Activated CD4-positive, alpha-beta T cell treated with anti-CD3 and anti-CD28 coated beads, Interleukin-2, amount 10 ng/mL, durations not matched to agents 7 days and 5 days (primary cell): Measurements from ENCODE around the gene FGD5. TPM values are rescaled to one million over a fixed set of nuclear protein-coding genes. Genes with fewer than 3 reads are reported as not detected.

Experiments
- CTCF ChIA-PET: fragments of 350-600 bp; sonication (Branson Sonifier 250); formaldehyde crosslinking; loops from one replicate; lab custom pipeline; 2021; ENCODE audit warnings: antibody characterized with exemption; lab: Charles Lee
- POLR2A ChIA-PET: fragments of 350-600 bp; sonication (Branson Sonifier 250); formaldehyde crosslinking; loops from one replicate; lab custom pipeline; 2021; ENCODE audit warnings: antibody characterized with exemption; lab: Charles Lee
- DNase-seq: peaks from one replicate; pipeline ENCODE4 v3.0.0-alpha.2; 2020
- H3K27ac Mint-ChIP-seq: one replicate; pipeline ENCODE4 v1.8.0; 2021; ENCODE audit warnings: mild to moderate bottlenecking, moderate library complexity, mixed read lengths
- H3K27me3 Mint-ChIP-seq: one replicate; pipeline ENCODE4 v1.8.0; 2021; ENCODE audit warnings: mixed read lengths
- H3K36me3 Mint-ChIP-seq: one replicate; pipeline ENCODE4 v1.8.0; 2021; ENCODE audit warnings: low read depth, mixed read lengths
- H3K4me1 Mint-ChIP-seq: one replicate; pipeline ENCODE4 v1.8.0; 2021; ENCODE audit warnings: mixed read lengths
- H3K4me3 Mint-ChIP-seq: one replicate; pipeline ENCODE4 v1.8.0; 2021; ENCODE audit warnings: mild to moderate bottlenecking, moderate library complexity, mixed read lengths
- H3K9me3 Mint-ChIP-seq: one replicate; pipeline ENCODE4 v1.8.0; 2021; ENCODE audit warnings: mixed read lengths
- total RNA-seq, 2 experiments: library from RNA; stranded (reverse); gene quantifications; one replicate each; pipeline ENCODE4 v1.2.3, GENCODE V29; 2021

Gene FGD5
- total RNA-seq, 2 experiments from 2014 or later, result 0.15 to 0.17 TPM

GRCh38 chr3:14811684-14812083, 7.1 kb upstream of the FGD5 start:
- H3K4me3 Mint-ChIP-seq, result no peak overlapping the region
- H3K36me3 Mint-ChIP-seq, result no peaks in the 10 kb centered on the region
- no peaks in the 10 kb centered on the region for H3K9me3 Mint-ChIP-seq
- CTCF ChIA-PET, result interaction anchor here (1.7 kb wide), 1 partner anchor 11 kb away, joined by 3 read pairs; no protein-coding TSS in a partner anchor
- no peak overlapping the region for H3K27ac Mint-ChIP-seq
- POLR2A ChIA-PET, result no interaction called here
- peaks cover 83% of the 10 kb centered on the region for H3K27me3 Mint-ChIP-seq
- DNase-seq, result no peak
- peaks cover 7% of the 10 kb centered on the region for H3K4me1 Mint-ChIP-seq

- CTCF ChIA-PET, result interaction anchor here (1.7 kb wide), 1 partner anchor 11 kb away, joined by 3 read pairs; no protein-coding TSS in a partner anchor
- Mint-ChIP-seq H3K4me1 (peaks cover 3% of the 10 kb centered on the region), H3K36me3 (no peaks in the 10 kb centered on the region), H3K27me3 (peaks cover 78% of the 10 kb centered on the region), H3K4me3 (no peak overlapping the region), H3K9me3 (no peaks in the 10 kb centered on the region), H3K27ac (no peak overlapping the region)
- POLR2A ChIA-PET, result no interaction called here
- no peak for DNase-seq
These were observed 6.5 kb upstream of the FGD5 start for GRCh38 chr3:14812196-14812790.

- CTCF ChIA-PET, result no interaction called here
- no peak overlapping the region for H3K27ac Mint-ChIP-seq
- H3K4me1 Mint-ChIP-seq, result peaks cover 3% of the 10 kb centered on the region
- no peaks in the 10 kb centered on the region for H3K36me3 Mint-ChIP-seq
- no peaks in the 10 kb centered on the region for H3K9me3 Mint-ChIP-seq
- H3K4me3 Mint-ChIP-seq, result no peak overlapping the region
- peaks cover 63% of the 10 kb centered on the region for H3K27me3 Mint-ChIP-seq
- POLR2A ChIA-PET, result no interaction called here
- no peak for DNase-seq
These were observed 4.3 kb upstream of the FGD5 start for GRCh38 chr3:14814411-14814871.

GRCh38 chr3:14816359-14816758, 2.4 kb upstream of the FGD5 start:
- Mint-ChIP-seq H3K9me3 (no peaks in the 10 kb centered on the region), H3K4me1 (no peaks in the 10 kb centered on the region), H3K4me3 (no peak overlapping the region), H3K27me3 (peaks cover 49% of the 10 kb centered on the region), H3K36me3 (no peaks in the 10 kb centered on the region), H3K27ac (no peak overlapping the region)
- POLR2A ChIA-PET, result no interaction called here
- DNase-seq, result no peak
- CTCF ChIA-PET, result interaction anchor here (0.7 to 1.1 kb wide), 4 partner anchors 11 to 40 kb away, joined by 3 read pairs; no protein-coding TSS in a partner anchor

GRCh38 chr3:14819671-14820070, 909 bp downstream of the FGD5 start:
- Mint-ChIP-seq H3K4me1 (no peaks in the 10 kb centered on the region), H3K36me3 (no peaks in the 10 kb centered on the region), H3K27ac (no peak overlapping the region), H3K27me3 (peaks cover 39% of the 10 kb centered on the region), H3K9me3 (no peaks in the 10 kb centered on the region), H3K4me3 (no peak overlapping the region)
- ChIA-PET POLR2A (no interaction called here), CTCF (no interaction called here)
- no peak for DNase-seq

GRCh38 chr3:14820156-14820555, 1.4 kb downstream of the FGD5 start:
- POLR2A ChIA-PET, result no interaction called here
- no peak for DNase-seq
- CTCF ChIA-PET, result no interaction called here
- H3K4me1 Mint-ChIP-seq, result no peaks in the 10 kb centered on the region
- no peaks in the 10 kb centered on the region for H3K36me3 Mint-ChIP-seq
- H3K4me3 Mint-ChIP-seq, result no peak overlapping the region
- peaks cover 37% of the 10 kb centered on the region for H3K27me3 Mint-ChIP-seq
- no peaks in the 10 kb centered on the region for H3K9me3 Mint-ChIP-seq
- no peak overlapping the region for H3K27ac Mint-ChIP-seq

GRCh38 chr3:14821151-14821550, 2.4 kb downstream of the FGD5 start:
- CTCF ChIA-PET, result no interaction called here
- Mint-ChIP-seq H3K27me3 (peaks cover 37% of the 10 kb centered on the region), H3K9me3 (no peaks in the 10 kb centered on the region), H3K4me1 (no peaks in the 10 kb centered on the region), H3K4me3 (no peak overlapping the region), H3K27ac (no peak overlapping the region), H3K36me3 (no peaks in the 10 kb centered on the region)
- POLR2A ChIA-PET, result no interaction called here
- no peak for DNase-seq

- peaks cover 40% of the 10 kb centered on the region for H3K27me3 Mint-ChIP-seq
- no peak overlapping the region for H3K27ac Mint-ChIP-seq
- POLR2A ChIA-PET, result no interaction called here
- H3K4me3 Mint-ChIP-seq, result no peak overlapping the region
- no peaks in the 10 kb centered on the region for H3K4me1 Mint-ChIP-seq
- H3K36me3 Mint-ChIP-seq, result no peaks in the 10 kb centered on the region
- CTCF ChIA-PET, result interaction anchor here (1.2 kb wide), 1 partner anchor 10 kb away, joined by 3 read pairs; no protein-coding TSS in a partner anchor
- DNase-seq, result no peak
- no peaks in the 10 kb centered on the region for H3K9me3 Mint-ChIP-seq
These were observed 3.4 kb downstream of the FGD5 start for GRCh38 chr3:14822134-14822533.

GRCh38 chr3:14822670-14823390, 4.1 kb downstream of the FGD5 start:
- H3K27me3 Mint-ChIP-seq, result peaks cover 41% of the 10 kb centered on the region
- DNase-seq, result no peak
- no peaks in the 10 kb centered on the region for H3K4me1 Mint-ChIP-seq
- no peak overlapping the region for H3K4me3 Mint-ChIP-seq
- CTCF ChIA-PET, result interaction anchor here (1.2 kb wide), 1 partner anchor 11 kb away, joined by 3 read pairs; no protein-coding TSS in a partner anchor
- H3K36me3 Mint-ChIP-seq, result no peaks in the 10 kb centered on the region
- POLR2A ChIA-PET, result no interaction called here
- H3K27ac Mint-ChIP-seq, result no peak overlapping the region
- no peaks in the 10 kb centered on the region for H3K9me3 Mint-ChIP-seq

GRCh38 chr3:14823393-14823792, 4.6 kb downstream of the FGD5 start:
- ChIA-PET POLR2A (no interaction called here), CTCF (interaction anchor here (0.6 to 1.2 kb wide), 2 partner anchors 11 to 171 kb away, joined by 3 read pairs; no protein-coding TSS in a partner anchor)
- Mint-ChIP-seq H3K4me3 (no peak overlapping the region), H3K4me1 (no peaks in the 10 kb centered on the region), H3K27me3 (peaks cover 43% of the 10 kb centered on the region), H3K36me3 (no peaks in the 10 kb centered on the region), H3K9me3 (no peaks in the 10 kb centered on the region), H3K27ac (no peak overlapping the region)
- no peak for DNase-seq

GRCh38 chr3:14823910-14824629, 5.3 kb downstream of the FGD5 start:
- ChIA-PET CTCF (interaction anchor here (0.6 kb wide), 1 partner anchor 172 kb away, joined by 3 read pairs; no protein-coding TSS in a partner anchor), POLR2A (no interaction called here)
- H3K9me3 Mint-ChIP-seq, result no peaks in the 10 kb centered on the region
- H3K4me1 Mint-ChIP-seq, result no peaks in the 10 kb centered on the region
- H3K27me3 Mint-ChIP-seq, result peaks cover 43% of the 10 kb centered on the region
- no peak for DNase-seq
- H3K4me3 Mint-ChIP-seq, result no peak overlapping the region
- H3K36me3 Mint-ChIP-seq, result no peaks in the 10 kb centered on the region
- no peak overlapping the region for H3K27ac Mint-ChIP-seq

- peaks cover 43% of the 10 kb centered on the region for H3K27me3 Mint-ChIP-seq
- no peaks in the 10 kb centered on the region for H3K4me1 Mint-ChIP-seq
- no peaks in the 10 kb centered on the region for H3K9me3 Mint-ChIP-seq
- no peak overlapping the region for H3K27ac Mint-ChIP-seq
- ChIA-PET POLR2A (no interaction called here), CTCF (no interaction called here)
- no peak for DNase-seq
- H3K36me3 Mint-ChIP-seq, result no peaks in the 10 kb centered on the region
- H3K4me3 Mint-ChIP-seq, result no peak overlapping the region
These were observed 5.9 kb downstream of the FGD5 start for GRCh38 chr3:14824646-14825045.

GRCh38 chr3:14826069-14826468, 7.3 kb downstream of the FGD5 start:
- Mint-ChIP-seq H3K4me1 (no peaks in the 10 kb centered on the region), H3K27ac (no peak overlapping the region), H3K9me3 (no peaks in the 10 kb centered on the region), H3K36me3 (no peaks in the 10 kb centered on the region), H3K27me3 (peaks cover 45% of the 10 kb centered on the region), H3K4me3 (no peak overlapping the region)
- DNase-seq, result no peak
- CTCF ChIA-PET, result no interaction called here
- POLR2A ChIA-PET, result no interaction called here
